ACC112 (cell line): ENCODE results near the gene DNAJB6.

Experiments used
- H2AFZ ChIP-seq: fragments of 200-600 bp; sonication (generic); one replicate; pipeline ENCODE4 v1.6.0; 2017; ENCODE audit warnings: antibody characterized with exemption, low read length; ENCODE audit not compliant: unreplicated experiment
- H3K27ac ChIP-seq: fragments of 200-600 bp; sonication (generic); 2 replicates; pipeline ENCODE4 v1.5.1; 2014; ENCODE audit warnings: low read depth, mild to moderate bottlenecking, antibody characterized with exemption, low read length, moderate library complexity
- H3K27me3 ChIP-seq: fragments of 200-600 bp; sonication (generic); 2 replicates; pipeline ENCODE4 v1.6.1; 2014; ENCODE audit warnings: mild to moderate bottlenecking, antibody characterized with exemption, low read length, moderate library complexity, mixed read lengths; ENCODE audit not compliant: insufficient read depth
- H3K36me3 ChIP-seq: fragments of 200-600 bp; sonication (generic); 2 replicates; pipeline ENCODE4 v1.6.1; 2016; ENCODE audit warnings: mild to moderate bottlenecking, antibody characterized with exemption, low read length, moderate library complexity, mixed read lengths; ENCODE audit not compliant: insufficient read depth
- H3K4me1 ChIP-seq: fragments of 200-600 bp; sonication (generic); one replicate; pipeline ENCODE4 v1.6.1; 2016; ENCODE audit warnings: low read length, mixed read lengths; ENCODE audit not compliant: insufficient read depth, unreplicated experiment, control insufficient read depth
- H3K4me3 ChIP-seq: fragments of 200-600 bp; sonication (generic); 2 replicates; pipeline ENCODE4 v1.5.1; 2014; ENCODE audit warnings: mild to moderate bottlenecking, low read depth, low read length
- H3K79me2 ChIP-seq: fragments of 200-600 bp; sonication (generic); one replicate; pipeline ENCODE4 v1.6.0; 2016; ENCODE audit warnings: low read length; ENCODE audit not compliant: control insufficient read depth, unreplicated experiment, insufficient read depth

The DNAJB6 gene

GRCh38 chr7:157384301-157384700, 47.5 kb downstream of the DNAJB6 start:
- no peak overlapping the region for H2AFZ ChIP-seq
- peaks cover 27% of the 10 kb centered on the region for H3K36me3 ChIP-seq
- H3K4me3 ChIP-seq: no peak overlapping the region
- H3K27ac ChIP-seq: no peak overlapping the region
- no peaks in the 10 kb centered on the region for H3K27me3 ChIP-seq
- H3K79me2 ChIP-seq: peaks cover 25% of the 10 kb centered on the region
- no peaks in the 10 kb centered on the region for H3K4me1 ChIP-seq

- Histone ChIP-seq H3K27ac (no peak overlapping the region), H3K36me3 (peaks cover 27% of the 10 kb centered on the region), H3K4me1 (no peaks in the 10 kb centered on the region), H3K27me3 (no peaks in the 10 kb centered on the region), H2AFZ (no peak overlapping the region), H3K79me2 (peaks cover 13% of the 10 kb centered on the region), H3K4me3 (no peak overlapping the region)
Measured at GRCh38 chr7:157386979-157387800, 50.4 kb downstream of the DNAJB6 start.

- Histone ChIP-seq H2AFZ (no peak overlapping the region), H3K27ac (no peak overlapping the region), H3K4me1 (peaks cover 1% of the 10 kb centered on the region), H3K27me3 (no peaks in the 10 kb centered on the region), H3K36me3 (peaks cover 18% of the 10 kb centered on the region), H3K4me3 (no peak overlapping the region), H3K79me2 (peaks cover 14% of the 10 kb centered on the region)
Measured at GRCh38 chr7:157388301-157388700, 51.5 kb downstream of the DNAJB6 start.

GRCh38 chr7:157389951-157390730, 53.3 kb downstream of the DNAJB6 start:
- peaks cover 10% of the 10 kb centered on the region; the same call in 1 of the 2 replicates for H3K36me3 ChIP-seq
- H3K27ac ChIP-seq: no peak overlapping the region
- no peak overlapping the region for H3K4me3 ChIP-seq
- peaks cover 21% of the 10 kb centered on the region for H3K79me2 ChIP-seq
- H3K4me1 ChIP-seq: peaks cover 12% of the 10 kb centered on the region
- H2AFZ ChIP-seq: no peak overlapping the region
- H3K27me3 ChIP-seq: no peaks in the 10 kb centered on the region

GRCh38 chr7:157391036-157391710, 54.4 kb downstream of the DNAJB6 start:
- H3K79me2 ChIP-seq: peaks cover 21% of the 10 kb centered on the region
- no peak overlapping the region for H3K27ac ChIP-seq
- H3K36me3 ChIP-seq: 0 out of 2 replicates have a peak, but pooled peaks cover 7% of the 10 kb centered on the region

GRCh38 chr7:157392256-157393037, 55.6 kb downstream of the DNAJB6 start:
- H3K4me3 ChIP-seq: no peak overlapping the region
- 0 out of 2 replicates have a peak, but pooled peaks cover 7% of the 10 kb centered on the region for H3K36me3 ChIP-seq
- no peaks in the 10 kb centered on the region for H3K27me3 ChIP-seq
- no peak overlapping the region for H2AFZ ChIP-seq
- H3K4me1 ChIP-seq: peaks cover 14% of the 10 kb centered on the region
- peaks cover 21% of the 10 kb centered on the region for H3K79me2 ChIP-seq
- H3K27ac ChIP-seq: no peak overlapping the region

More at GRCh38 chr7:157391036-157391710, 54.4 kb downstream of the DNAJB6 start:
- H3K4me3 ChIP-seq: no peak overlapping the region
- H3K27me3 ChIP-seq: no peaks in the 10 kb centered on the region
- H2AFZ ChIP-seq: no peak overlapping the region
- peaks cover 12% of the 10 kb centered on the region for H3K4me1 ChIP-seq

- Histone ChIP-seq H3K4me1 (peaks cover 29% of the 10 kb centered on the region), H3K79me2 (peaks cover 27% of the 10 kb centered on the region), H3K27me3 (no peaks in the 10 kb centered on the region), H2AFZ (no peak overlapping the region), H3K36me3 (0 out of 2 replicates have a peak, but pooled peaks cover 7% of the 10 kb centered on the region), H3K4me3 (no peak overlapping the region), H3K27ac (peak overlapping the region; percentile 39)
Measured at GRCh38 chr7:157394246-157395191, 57.7 kb downstream of the DNAJB6 start.

GRCh38 chr7:157395206-157395605, 58.4 kb downstream of the DNAJB6 start:
- H3K36me3 ChIP-seq: 0 out of 2 replicates have a peak, but pooled peaks cover 10% of the 10 kb centered on the region
- H3K4me3 ChIP-seq: no peak overlapping the region
- H3K4me1 ChIP-seq: peaks cover 29% of the 10 kb centered on the region
- H3K79me2 ChIP-seq: peaks cover 28% of the 10 kb centered on the region
- H3K27me3 ChIP-seq: no peaks in the 10 kb centered on the region
- no peak overlapping the region for H2AFZ ChIP-seq
- no peak overlapping the region for H3K27ac ChIP-seq

GRCh38 chr7:157396316-157397035, 59.7 kb downstream of the DNAJB6 start:
- no peaks in the 10 kb centered on the region for H3K27me3 ChIP-seq
- H2AFZ ChIP-seq: no peak overlapping the region
- no peak overlapping the region for H3K4me3 ChIP-seq
- peaks cover 29% of the 10 kb centered on the region for H3K4me1 ChIP-seq
- 0 out of 2 replicates have a peak, but pooled peaks cover 7% of the 10 kb centered on the region for H3K36me3 ChIP-seq
- H3K27ac ChIP-seq: no peak overlapping the region
- H3K79me2 ChIP-seq: peaks cover 21% of the 10 kb centered on the region
